NCI-H146 treated with DMSO at 0.1 percent for 48 hours (cell line): ENCODE results near the gene DHRS13.
"Not testable (repeated sequence)": the region's sequence is repeated elsewhere in the genome, so short reads cannot be mapped to it uniquely, and the experiment has no call there.

Experiments
- DNase-seq: peaks from one replicate; lab custom pipeline; 2025; ENCODE audit not compliant: unreplicated experiment; lab: John Stamatoyannopoulos, UW

The DHRS13 gene

GRCh38 chr17:28935744-28936460, 33.0 kb upstream of the DHRS13 start:
- DNase-seq, result no peak

- DNase-seq, result not testable (repeated sequence)
Observed at GRCh38 chr17:28934508-28934907, 31.6 kb upstream of the DHRS13 start.

DNA sequence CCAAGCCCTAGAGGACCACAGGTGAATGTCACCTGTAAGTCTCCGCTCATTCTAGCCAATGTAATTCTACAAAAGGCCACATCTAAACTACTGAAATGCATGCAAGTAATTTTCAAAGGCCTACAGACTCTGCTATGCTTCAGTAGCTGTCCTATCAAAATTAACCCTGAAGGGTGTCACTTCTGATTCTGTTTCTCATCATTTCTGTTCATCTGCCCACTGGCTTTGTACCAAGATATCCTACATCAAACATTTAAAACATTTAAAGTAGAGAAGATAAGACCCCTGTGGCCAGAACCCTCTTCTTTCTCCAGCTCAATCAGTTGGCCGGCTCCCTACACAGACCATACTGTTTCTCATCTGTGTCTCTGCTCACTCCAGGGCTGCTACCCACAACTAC, 26.9 kb upstream of the DHRS13 start:
- DNase-seq, result no peak

DNA sequence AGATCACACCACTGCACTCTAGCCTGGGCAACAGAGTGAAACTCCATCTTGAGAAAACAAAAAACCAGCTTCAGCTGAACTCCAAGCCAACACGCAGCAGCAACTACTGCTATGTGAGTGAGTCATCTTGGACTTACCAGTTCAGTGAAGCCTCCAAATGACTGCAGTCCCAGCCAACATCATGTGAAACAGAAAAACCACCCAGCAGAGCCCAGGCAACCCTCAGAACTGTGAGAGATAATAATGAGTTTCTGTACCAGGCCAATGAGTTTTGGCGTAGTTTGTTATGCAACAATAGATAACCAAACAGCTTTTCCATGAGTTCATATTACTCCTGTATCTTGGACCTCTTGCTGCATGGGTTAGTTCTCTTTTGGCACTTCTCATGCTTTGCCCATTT, 25.2 kb upstream of the DHRS13 start:
- DNase-seq, result no peak

GRCh38 chr17:28926786-28927185, 23.9 kb upstream of the DHRS13 start:
- no peak for DNase-seq

DNA sequence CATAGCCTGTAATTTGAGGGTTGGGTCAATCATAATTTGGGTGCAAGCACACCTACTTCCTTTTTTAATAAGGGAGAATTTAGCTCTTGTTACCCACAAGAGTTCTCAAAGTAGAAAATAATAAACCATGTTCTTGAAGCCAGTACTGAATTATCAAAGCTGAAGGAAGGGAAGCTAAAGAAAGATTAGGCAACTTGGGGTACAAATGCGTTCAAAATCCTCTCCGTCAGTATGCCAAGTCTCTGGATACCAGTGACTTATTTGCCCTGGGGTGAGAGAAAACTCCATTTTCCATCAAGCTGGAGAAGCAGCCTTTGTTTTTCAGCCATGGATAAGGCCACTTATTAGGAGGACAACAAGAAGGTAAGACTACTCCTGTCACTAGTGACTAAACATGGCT, 23.5 kb upstream of the DHRS13 start:
- no peak for DNase-seq

GRCh38 chr17:28925912-28926365, 23.1 kb upstream of the DHRS13 start:
- DNase-seq, result no peak

DNA sequence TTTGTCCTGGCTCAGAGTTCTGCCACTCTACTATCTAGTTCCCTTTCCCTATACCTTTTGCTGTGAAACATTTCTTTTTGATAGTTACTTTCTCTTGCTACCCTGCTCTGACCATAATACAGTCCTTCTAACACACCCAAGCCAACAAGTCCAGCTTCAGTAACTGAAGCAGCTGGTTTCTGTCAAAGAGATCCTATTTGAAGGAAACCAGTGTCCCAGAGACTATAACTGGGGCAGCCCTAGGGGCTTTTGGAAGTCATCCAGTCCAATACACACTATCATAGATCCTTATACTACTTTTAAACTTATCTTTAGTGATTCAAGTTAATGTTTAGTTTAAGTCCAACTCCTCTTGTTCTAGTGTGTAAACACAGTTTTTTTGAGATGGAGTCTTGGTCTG, 17.3 kb upstream of the DHRS13 start:
- no peak for DNase-seq

- DNase-seq, result no peak
Observed at GRCh38 chr17:28918295-28918694, 15.4 kb upstream of the DHRS13 start.

- DNase-seq, result no peak
Observed at GRCh38 chr17:28917465-28917864, 14.6 kb upstream of the DHRS13 start.

DNA sequence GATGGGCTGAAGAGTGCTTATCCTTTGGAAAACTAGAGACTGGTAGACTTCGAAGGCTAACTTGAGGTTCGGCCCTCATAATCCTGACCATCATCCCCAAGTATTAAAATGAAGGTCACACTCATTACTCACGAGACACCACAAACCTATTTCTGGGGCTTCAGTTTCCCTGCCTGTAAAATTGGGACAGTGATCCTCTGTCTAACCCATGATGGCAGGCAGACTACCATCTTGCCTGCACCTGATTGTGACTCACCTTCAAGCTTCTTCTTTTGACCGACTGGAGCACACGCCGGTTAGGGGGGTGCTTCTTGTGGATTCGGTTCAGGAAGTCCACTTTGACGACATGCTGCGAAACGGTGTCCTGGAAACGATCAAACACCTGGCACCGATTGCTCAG, 14.2 kb upstream of the DHRS13 start:
- no peak for DNase-seq

GRCh38 chr17:28916302-28916934, 13.5 kb upstream of the DHRS13 start:
- no peak for DNase-seq

- no peak for DNase-seq
Observed at GRCh38 chr17:28912938-28913333, 10.1 kb upstream of the DHRS13 start.

GRCh38 chr17:28912281-28912937, 9.5 kb upstream of the DHRS13 start:
- no peak for DNase-seq

GRCh38 chr17:28911411-28912045, 8.6 kb upstream of the DHRS13 start:
- DNase-seq, result no peak

DNA sequence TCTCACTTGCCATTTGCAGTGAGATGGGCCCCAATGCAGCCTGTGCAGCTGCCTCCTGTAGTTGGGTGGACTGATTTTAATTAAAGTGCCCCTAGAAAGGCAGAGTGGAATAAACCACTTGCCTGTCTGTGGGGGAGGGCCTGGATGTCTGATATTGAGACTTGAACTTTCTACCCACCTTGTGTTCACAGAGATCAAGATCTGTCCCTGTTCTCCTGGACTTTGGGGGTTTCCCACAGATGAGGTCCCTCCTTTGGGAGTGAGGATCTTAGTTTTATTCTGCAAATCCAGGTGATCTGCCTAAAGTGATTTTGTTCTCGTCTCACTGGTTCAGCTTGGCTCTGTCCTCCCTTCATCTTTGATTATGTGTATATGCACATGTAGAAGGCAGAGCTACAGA, 7.7 kb upstream of the DHRS13 start:
- no peak for DNase-seq

DNA sequence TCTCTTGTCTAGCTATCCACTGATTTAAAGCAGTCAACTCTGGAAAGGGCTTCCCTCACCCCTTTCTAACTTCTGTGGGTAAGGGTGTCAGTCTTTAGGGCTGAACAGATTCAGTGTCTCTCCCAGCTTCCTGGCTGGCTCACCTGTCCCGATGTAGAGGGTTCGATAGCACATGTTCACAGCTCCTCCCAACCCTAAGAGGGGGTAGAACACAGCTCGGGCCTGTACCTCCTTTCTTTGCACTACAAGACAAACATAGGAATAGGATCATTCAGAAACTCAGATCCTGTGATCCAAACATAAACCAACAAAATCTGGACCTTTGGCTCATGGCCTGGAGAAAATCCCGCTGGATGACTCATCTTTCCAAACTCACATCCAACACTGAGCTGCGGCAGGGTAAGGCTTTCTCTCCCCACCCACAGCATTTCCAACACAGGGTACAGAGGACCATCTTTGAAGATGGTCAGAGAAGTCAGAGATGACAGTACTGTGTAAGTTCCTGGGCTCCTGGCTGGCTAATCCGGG, 5.8 kb upstream of the DHRS13 start:
- DNase-seq, result no peak

GRCh38 chr17:28907709-28908475, 5.0 kb upstream of the DHRS13 start:
- DNase-seq, result no peak

DNA sequence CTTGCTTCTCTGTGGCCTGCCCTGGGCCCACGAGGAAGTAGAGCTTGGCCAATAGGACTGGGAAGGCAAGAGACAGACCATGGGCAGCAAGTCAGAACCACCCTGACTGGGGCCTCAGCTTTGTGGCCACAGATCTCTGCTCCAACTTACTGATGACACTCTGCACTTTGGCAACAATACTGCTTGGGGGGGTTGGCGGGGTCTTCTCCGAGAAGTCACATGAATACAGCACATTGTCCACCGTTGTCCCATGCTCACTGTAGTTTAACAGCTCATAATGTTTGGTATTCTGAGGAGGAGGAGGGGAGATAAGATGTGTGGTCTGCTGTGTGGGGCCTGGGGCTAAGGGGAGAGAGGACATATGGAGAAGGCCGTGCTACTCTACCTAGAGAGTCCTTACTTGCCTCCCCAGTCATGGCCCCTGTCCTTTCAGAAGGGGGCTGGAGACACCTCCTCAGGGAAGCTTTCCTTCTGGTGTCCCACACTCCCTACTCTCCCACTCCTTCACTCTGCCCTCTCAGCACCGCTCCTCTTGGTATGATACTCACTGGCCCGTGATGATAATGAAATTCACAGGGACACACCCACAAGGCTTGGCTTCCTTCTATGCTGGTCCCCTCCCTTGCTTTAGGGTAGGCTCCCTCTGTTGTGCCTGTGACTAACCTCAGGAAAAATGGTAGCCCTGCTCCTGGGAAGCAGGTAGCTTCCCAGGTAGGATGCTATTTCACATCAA, 4.0 kb upstream of the DHRS13 start:
- no peak for DNase-seq

DNA sequence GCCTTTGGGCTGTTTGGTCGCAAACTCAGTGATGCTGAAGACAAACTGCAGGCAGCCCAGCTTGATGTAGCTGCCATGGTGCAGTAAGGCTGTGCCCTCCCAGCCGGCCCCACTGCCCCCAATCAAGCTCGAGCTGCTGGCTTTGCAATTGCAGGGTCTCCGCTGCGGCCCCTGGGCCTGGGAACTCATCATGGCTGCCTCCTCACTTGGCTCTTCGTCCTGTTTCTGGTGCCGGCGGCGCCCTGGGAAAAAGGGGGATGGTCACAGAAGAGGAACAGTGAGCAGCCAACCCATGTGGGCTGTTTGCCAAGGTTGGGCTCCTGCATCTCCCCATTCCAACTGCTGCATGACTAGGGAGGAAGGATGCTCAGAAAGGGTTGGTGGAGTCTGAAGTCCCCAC, 3.4 kb upstream of the DHRS13 start:
- no peak for DNase-seq
